Transverse colon (tissue), 4 donors: ENCODE results near the gene PICK1. TPM values are rescaled to one million over a fixed set of nuclear protein-coding genes. Genes with fewer than 3 reads are reported as not detected.
"Not testable (repeated sequence)": the region's sequence is repeated elsewhere in the genome, so short reads cannot be mapped to it uniquely, and the experiment has no call there.

ENCODE experiments used
- DNase-seq: peaks from one replicate; pipeline ENCODE4 v3.0.0-alpha.2; 2019
- H3K27ac ChIP-seq, 4 donors: fragments of 200-600 bp; sonication (generic); 2 replicates each; pipeline ENCODE4 v1.5.1; 2016 to 2018; ENCODE audit warnings: inconsistent platforms in 4 of 4
- H3K27me3 ChIP-seq: fragments of 200-600 bp; sonication (generic); 2 replicates; pipeline ENCODE4 v1.5.1; 2017; ENCODE audit warnings: inconsistent platforms
- H3K36me3 ChIP-seq, 4 donors: fragments of 200-600 bp; sonication (generic); 2 replicates each; pipeline ENCODE4 v1.5.1; 2017 to 2019; ENCODE audit warnings: inconsistent platforms in 4 of 4
- H3K4me1 ChIP-seq, 4 donors: fragments of 200-600 bp; sonication (generic); 2 replicates each; pipeline ENCODE4 v1.5.1; 2017 to 2020; ENCODE audit warnings: inconsistent platforms in 4 of 4
- H3K4me3 ChIP-seq, 4 donors: fragments of 200-600 bp; sonication (generic); 1 replicate in 1 of 4; 2 replicates in 3 of 4; pipeline versions ENCODE4 v1.5.1 to v1.6.1; 2017 to 2019; ENCODE audit warnings: inconsistent platforms in 4 of 4
- H3K9me3 ChIP-seq, 2 donors: fragments of 200-600 bp; sonication (generic); 2 replicates each; pipeline ENCODE4 v1.5.1; 2017 to 2019; ENCODE audit warnings: inconsistent platforms in 2 of 2
- EP300 ChIP-seq: sonication (generic); formaldehyde crosslinking; IDR thresholded peaks from one replicate; pipeline ENCODE4 v1.6.1; 2017; ENCODE audit warnings: antibody characterized with exemption, low read depth
- POLR2A ChIP-seq: fragments of 450-650 bp; IDR thresholded peaks from one replicate; pipeline ENCODE4 v1.6.1; 2016; ENCODE audit warnings: antibody characterized with exemption, mild to moderate bottlenecking, moderate library complexity
- POLR2AphosphoS5 ChIP-seq, 3 donors: sonication (generic); formaldehyde crosslinking; IDR thresholded peaks; one replicate each; pipeline ENCODE4 v1.6.1; 2016; ENCODE audit warnings: antibody characterized with exemption in 3 of 3
- WGBS, 2 donors: methylation state at CpG; one replicate each; pipeline ENCODE4 v1.1.5; 2018; ENCODE audit warnings: low coverage in 1 of 2; 5-methylcytosine and 5-hydroxymethylcytosine counted together
- in situ Hi-C, 4 donors: fragments of 200-750 bp; cut with MboI; loops; one replicate each; pipeline versions ENCODE4 v1.15.0 to v1.15.1; 2017; ENCODE audit warnings: low sequenced_read_pairs in 3 of 4, low pct_ligation_motif_present in 1 of 4, low pct_unique_long_range_greater_than_20kb in 1 of 4
- intact Hi-C: fragments of 100-400 bp; cut with DNase I; formaldehyde crosslinking; loops from one replicate; pipeline ENCODE4 v1.15.1; 2023; ENCODE audit warnings: low total_unique reads
- total RNA-seq, 4 donors: library from RNA; depleted of rRNA; stranded (reverse); fragments of >200 nt; gene quantifications; one replicate each; pipeline ENCODE4 v1.1.0, GENCODE V29; 2016
- TF ChIP-seq, protein P1 (sequence below), 5 experiments: fragments of 200-600 bp in 3 of 5; fragments of 450-650 bp in 2 of 5; sonication (generic) in 3 of 5; IDR thresholded peaks; 1 replicate in 2 of 5; 2 replicates in 3 of 5; pipeline ENCODE4 v1.5.1; 2016 to 2017; ENCODE audit warnings: antibody characterized with exemption in 5 of 5, inconsistent platforms in 3 of 5, mild to moderate bottlenecking in 2 of 5, moderate library complexity in 1 of 5

The PICK1 gene
- total RNA-seq, 4 donors from 2014 or later: 34.3 to 127 (median 69.3) TPM

- intact Hi-C loops: no loop called here
- Histone ChIP-seq H3K27ac (no peak overlapping the region), H3K27me3 (no peaks in the 10 kb centered on the region), H3K4me3 (no peak overlapping the region), H3K9me3 (no peaks in the 10 kb centered on the region), H3K36me3 (no peaks in the 10 kb centered on the region), H3K4me1 (peaks cover 11 to 14% (median 14%) of the 10 kb centered on the region in 4 donors)
- 50 to 74% methylated on average over 1 to 10 of the region's 10 CpGs for WGBS, 2 donors
- no peak for TF ChIP-seq POLR2A
- TF ChIP-seq, protein P1, sequence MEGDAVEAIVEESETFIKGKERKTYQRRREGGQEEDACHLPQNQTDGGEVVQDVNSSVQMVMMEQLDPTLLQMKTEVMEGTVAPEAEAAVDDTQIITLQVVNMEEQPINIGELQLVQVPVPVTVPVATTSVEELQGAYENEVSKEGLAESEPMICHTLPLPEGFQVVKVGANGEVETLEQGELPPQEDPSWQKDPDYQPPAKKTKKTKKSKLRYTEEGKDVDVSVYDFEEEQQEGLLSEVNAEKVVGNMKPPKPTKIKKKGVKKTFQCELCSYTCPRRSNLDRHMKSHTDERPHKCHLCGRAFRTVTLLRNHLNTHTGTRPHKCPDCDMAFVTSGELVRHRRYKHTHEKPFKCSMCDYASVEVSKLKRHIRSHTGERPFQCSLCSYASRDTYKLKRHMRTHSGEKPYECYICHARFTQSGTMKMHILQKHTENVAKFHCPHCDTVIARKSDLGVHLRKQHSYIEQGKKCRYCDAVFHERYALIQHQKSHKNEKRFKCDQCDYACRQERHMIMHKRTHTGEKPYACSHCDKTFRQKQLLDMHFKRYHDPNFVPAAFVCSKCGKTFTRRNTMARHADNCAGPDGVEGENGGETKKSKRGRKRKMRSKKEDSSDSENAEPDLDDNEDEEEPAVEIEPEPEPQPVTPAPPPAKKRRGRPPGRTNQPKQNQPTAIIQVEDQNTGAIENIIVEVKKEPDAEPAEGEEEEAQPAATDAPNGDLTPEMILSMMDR (IDR thresholded peaks at IDR 0.05): no peak
- no peak for TF ChIP-seq POLR2AphosphoS5 (IDR thresholded peaks at IDR 0.05)
- no peak for TF ChIP-seq EP300
- in situ Hi-C loops: no loop called here
- DNase-seq: no peak
Observed at GRCh38 chr22:38036392-38037062, 20.7 kb upstream of the PICK1 start.

GRCh38 chr22:38037367-38038150 lies 19.6 kb upstream of the PICK1 start:
- DNase-seq, in situ Hi-C loops, H3K27me3 ChIP-seq, H3K4me3 ChIP-seq, H3K36me3 ChIP-seq, H3K9me3 ChIP-seq, intact Hi-C loops: not testable (repeated sequence)
- WGBS, 2 donors: 81 to 100% methylated on average over 1 to 13 of the region's 13 CpGs
- Histone ChIP-seq H3K27ac (peak overlapping the region in 2 of 4 donors; percentile 13 to 41), H3K4me1 (peaks cover 11 to 14% (median 14%) of the 10 kb centered on the region in 4 donors)

DNA sequence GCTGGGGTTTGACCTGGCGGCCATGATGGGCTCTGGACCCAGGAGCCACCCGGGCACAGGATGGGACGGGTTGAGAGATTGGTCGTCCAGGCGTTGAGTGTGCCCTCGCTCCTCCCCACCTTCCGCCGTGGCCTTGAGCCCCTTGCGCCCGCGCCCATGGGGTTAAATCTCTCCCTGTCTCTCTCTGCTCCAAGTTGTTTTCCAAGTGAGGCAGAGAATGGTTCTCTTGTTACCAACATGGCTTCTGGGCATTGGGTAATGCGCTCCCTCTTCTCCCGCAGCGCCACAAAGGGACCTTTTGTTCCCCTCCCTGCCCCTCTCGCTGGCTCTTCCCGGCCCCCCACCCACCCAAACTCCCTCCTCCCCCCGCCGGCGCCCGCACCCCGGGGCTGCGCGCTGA lies 18.8 kb upstream of the PICK1 start:
- Histone ChIP-seq H3K27ac (peak overlapping the region in 3 of 4 donors; percentile 13 to 41 (median 17)), H3K36me3 (no peaks in the 10 kb centered on the region), H3K4me3 (no peak overlapping the region), H3K9me3 (no peaks in the 10 kb centered on the region), H3K4me1 (peaks cover 11 to 14% (median 12%) of the 10 kb centered on the region in 4 donors), H3K27me3 (no peaks in the 10 kb centered on the region)
- in situ Hi-C loops: no loop called here
- intact Hi-C loops: no loop called here
- WGBS, 2 donors: 97% methylated on average over 22 of the region's 23 CpGs; no CpG with 5 or more reads in 1 of the 2 donors
- TF ChIP-seq, protein P1 (IDR thresholded peaks at IDR 0.05): no peak
- TF ChIP-seq POLR2A: no peak
- no peak for DNase-seq

DNA sequence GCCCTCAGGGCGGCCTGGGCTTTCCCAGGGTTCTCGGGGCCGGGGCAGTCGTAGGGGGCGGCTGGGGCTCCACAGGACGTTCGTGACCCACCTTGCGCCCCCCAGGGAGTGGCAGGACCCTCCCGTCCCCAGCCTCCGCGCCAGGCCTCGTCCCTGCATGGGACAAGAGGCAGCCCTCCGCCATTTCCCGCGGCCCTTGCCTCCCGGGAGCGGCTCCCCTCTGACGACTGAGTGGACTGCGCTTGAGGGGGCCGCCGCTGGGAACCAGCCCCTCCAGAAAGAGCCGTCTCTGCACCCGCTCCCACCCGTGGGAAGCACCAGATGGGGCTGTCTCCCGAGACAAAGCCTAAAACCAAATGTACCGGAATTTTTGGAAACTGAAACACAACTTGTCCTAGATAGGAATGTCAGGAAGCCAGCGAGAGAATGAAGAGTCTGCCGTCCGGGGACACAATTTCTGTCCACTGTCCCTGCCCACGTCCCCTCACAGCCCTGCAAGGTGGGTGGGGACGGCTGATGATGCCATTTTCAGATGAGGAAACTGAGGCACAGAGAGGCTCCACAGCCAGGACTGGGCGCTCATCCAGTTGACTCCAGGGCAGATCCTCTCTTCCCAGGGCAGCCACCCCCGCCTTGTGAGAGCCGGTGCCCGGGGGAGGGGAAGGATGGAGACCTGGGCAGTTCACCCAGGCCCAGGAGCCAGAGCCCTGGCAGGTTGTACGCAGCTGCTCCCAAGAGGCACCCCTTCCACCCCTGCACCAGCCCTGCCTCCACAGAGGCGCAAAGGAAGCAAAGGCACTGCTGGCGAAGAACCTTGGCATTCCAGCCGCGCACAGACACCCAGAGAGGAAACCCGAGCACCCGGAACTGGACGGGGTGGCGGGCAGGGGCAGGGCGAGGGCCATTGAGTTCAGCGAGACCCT lies 18.1 kb upstream of the PICK1 start:
- H3K4me1 ChIP-seq: peaks cover 4 to 9% (median 8%) of the 10 kb centered on the region in 4 donors
- DNase-seq: no peak
- H3K9me3 ChIP-seq: no peaks in the 10 kb centered on the region
- H3K27ac ChIP-seq: peak overlapping the region; percentile 17 to 61 (median 29)
- in situ Hi-C loops: no loop called here
- intact Hi-C loops: no loop called here
- TF ChIP-seq POLR2A (no peak), EP300 (no peak), POLR2AphosphoS5 (IDR thresholded peaks at IDR 0.05) (no peak)
- TF ChIP-seq, protein P1 (IDR thresholded peaks at IDR 0.05): no peak
- 85 to 90% methylated on average over 8 to 46 of the region's 46 CpGs for WGBS, 2 donors
- no peaks in the 10 kb centered on the region for H3K27me3 ChIP-seq
- H3K36me3 ChIP-seq: no peaks in the 10 kb centered on the region
- no peak overlapping the region for H3K4me3 ChIP-seq
